HG03565 (cell line): ENCODE data around the gene GMEB2.
"Not testable (repeated sequence)": the region's sequence is repeated elsewhere in the genome, so short reads cannot be mapped to it uniquely, and the experiment has no call there.

Experiments
- ATAC-seq: cut with Tn5 transposase; IDR thresholded peaks from one replicate; pipeline ENCODE4 v1.9.1; 2021; ENCODE audit warnings: mild to moderate bottlenecking, moderate library complexity; ENCODE audit not compliant: unreplicated experiment

The GMEB2 gene

DNA sequence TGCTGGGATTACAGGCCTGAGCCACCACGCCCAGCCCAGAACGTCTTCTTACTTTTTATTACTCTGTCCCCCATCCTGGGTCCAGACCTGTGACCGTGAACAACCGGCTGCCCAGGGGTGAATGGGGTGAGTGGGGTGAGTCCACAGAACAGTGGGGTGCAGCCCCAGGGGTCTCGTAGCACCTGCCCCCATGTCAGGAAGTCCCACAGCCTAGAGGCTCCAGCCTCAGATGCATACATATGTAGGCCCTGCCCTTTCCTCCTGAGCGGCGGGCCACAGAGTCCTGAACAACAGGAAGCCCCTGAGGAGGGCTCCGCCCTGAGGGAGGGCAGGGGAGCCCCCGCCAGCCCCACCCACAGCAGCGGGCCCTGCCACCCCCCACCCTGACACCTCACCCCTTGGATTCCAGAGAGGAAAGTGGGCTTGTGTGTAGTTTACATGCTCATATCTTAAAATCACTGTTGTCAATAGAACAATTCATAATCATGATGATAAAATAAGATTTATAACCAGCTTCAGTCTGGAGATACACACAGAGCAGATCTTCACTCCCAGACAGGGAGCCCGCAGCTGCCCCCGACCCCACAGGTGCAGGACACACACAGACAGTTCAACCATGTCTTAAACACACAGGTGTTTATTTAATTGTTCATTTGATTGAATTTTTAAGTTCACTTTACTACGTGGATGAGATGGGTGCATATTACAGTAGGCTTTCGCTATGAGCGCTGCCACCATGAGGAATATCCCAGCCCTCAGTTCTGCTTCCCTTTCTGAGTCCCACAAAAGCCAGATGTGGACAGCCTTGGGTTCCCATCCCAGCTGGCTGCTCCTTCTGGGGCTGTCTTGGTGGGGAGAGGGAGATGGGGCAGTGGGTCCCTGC is 12.4 kb upstream of the GMEB2 start:
- ATAC-seq: no peak

DNA sequence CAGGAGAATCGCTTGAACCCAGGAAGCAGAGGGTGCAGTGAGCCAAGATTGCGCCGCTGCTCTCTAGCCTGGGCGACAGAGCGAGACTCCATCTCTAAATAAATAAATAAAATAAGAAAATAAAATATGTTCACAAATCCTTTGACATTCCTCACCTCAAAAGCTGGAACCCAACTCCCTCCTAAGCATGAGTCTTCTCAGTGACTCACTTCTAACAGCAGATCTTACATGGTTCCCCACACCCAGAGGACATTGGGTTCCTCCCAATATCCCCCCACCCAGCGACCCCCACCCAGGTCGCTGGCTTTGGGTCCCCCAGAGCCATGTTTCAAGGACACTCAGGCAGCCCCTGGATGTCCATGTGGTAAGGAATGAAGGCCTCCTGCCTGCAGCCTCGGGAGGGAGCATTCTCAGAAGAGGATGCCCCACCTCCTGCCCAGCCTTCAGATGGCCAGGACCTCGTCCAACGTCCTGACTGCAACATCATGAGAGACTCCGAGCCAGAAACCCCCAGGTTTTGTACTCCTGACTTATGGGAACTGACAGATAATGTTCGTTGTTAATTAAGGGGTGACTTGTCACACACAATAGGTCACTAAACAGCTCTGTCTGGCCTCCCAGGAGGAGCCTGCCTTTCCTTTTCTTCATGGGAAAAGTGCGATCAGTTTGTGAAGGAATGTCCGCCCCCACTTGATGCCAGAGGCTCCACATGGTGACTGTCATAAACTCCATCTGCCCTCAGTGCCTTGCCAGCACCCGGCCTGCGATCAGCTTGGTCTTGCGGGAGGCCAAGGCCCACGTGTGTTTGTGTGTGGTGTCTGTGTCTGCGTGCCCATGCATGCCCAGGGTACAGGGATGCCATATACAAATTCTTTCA is 10.1 kb upstream of the GMEB2 start:
- no peak for ATAC-seq

DNA sequence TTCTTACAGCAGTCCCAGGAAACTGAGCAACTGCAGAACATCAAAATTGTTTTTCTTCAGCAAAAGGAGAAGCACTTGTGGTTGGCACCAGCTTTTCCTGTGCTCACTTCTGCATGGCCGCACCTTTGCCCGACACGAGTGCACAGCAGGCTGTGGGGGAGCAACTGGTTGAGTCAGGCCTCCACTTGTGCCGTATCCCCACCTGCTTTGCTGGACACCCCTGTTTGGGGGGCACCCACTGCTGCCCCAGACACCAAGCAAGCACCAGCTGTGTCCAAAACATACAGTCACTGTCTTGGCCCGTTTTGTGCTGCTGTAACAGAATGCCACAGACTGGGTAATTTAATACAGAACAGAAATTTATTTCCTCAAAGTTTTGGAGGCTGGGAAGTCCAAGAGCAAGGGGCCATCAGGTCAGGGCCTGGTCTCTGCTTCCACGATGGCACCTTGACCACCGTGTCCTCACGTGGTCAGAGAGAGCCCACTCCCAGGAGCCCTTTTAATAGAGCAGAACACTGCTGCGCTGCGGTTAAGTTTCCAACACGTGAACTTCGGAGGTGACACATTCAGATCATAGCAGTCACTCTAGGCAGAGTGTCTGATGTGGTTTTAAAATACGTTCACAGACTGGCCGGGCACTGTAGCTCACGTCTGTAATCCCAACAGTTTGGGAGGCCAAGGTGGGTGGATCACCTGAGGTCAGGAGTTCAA is 8.7 kb upstream of the GMEB2 start:
- no peak for ATAC-seq

DNA sequence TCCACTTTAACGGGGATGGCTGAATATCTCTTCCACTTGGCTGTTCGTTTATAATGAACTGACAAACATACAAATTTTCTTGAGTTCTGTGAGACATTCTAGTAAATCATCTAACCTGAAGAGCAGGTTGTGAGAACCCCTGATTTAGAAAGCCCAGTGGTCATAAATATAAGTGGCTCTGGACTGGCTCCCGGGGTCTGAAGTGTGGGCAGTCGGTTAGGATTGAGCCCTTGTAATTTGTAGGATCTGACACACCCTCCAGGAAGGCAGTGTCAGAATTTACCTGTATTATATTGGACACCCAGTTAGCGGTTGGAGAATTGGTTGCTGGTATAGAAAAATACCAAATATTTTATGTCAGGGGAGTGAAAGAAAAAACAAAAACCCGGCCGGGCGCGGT is 6.8 kb upstream of the GMEB2 start:
- no peak for ATAC-seq

DNA sequence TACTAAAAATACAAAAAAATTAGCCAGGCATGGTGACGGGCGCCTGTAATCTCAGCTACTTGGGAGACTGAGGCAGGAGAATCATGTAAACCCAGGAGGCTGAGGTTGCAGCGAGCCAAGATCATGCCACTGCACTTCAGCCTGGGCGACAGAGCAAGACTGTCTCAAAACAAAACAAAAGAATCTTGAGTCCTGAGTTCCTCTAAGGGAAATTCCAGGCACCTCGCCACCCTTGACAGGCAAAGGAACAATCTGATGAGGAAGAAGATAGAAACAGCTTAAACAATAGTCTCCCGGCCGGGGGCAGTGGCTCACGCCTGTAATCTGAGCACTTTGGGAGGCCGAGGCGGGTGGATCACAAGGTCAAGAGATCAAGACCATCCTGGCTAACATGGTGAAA is 4.5 kb upstream of the GMEB2 start:
- not testable (repeated sequence) for ATAC-seq

DNA sequence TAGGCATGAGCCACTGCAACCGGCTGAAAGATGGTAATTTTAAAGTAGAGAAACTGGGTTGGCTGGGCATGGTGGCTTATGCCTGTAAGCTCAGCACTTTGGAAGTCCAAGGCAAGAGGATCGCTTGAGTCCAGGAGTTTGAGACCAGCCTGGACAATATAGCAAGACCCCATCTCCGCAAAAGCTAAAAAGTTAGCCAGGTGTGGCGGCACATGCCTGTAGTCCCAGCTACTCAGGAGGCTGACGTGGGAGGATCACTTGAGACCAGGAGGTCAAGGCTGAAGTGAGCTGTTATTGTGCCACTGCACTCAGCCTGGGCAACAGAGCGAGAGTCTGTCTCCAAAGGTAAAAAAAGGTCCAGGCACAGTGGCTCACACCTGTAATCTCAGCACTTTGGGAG is 4.1 kb upstream of the GMEB2 start:
- not testable (repeated sequence) for ATAC-seq

DNA sequence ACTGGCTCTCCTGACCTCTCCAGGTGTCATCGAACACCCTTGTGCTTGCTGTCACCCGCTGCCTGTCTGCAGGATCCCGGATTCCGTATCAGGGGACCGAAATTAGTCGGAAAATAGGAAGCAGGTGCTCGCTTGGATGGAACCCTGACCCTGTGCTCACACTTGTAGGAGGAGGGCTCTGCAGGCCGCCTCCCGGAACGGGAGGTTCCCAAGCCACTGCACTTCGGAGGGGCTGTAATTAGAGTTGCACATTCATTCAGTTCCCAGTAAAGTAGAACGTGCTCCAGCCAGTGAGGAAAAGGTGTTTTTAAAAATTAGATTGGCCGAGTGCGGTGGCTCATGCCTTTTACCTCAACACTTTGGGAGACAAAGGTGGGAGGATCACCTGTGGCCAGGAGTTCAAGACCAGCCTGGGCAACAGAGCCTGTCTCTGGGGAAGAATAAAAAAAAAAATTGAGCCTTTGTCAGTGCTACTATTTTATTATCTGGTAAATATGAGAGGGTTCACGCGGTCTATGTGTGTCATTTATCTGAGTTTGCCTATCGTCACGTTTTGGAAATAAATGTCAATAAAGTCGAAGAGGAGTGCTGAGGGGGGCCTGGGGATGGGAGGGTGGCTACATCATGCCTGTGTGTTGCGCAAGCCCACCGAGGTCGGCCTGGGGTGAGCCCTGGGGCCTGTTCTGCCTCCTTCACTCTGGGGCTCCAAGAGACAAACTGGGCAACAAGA is 1.5 kb upstream of the GMEB2 start:
- ATAC-seq: no peak

DNA sequence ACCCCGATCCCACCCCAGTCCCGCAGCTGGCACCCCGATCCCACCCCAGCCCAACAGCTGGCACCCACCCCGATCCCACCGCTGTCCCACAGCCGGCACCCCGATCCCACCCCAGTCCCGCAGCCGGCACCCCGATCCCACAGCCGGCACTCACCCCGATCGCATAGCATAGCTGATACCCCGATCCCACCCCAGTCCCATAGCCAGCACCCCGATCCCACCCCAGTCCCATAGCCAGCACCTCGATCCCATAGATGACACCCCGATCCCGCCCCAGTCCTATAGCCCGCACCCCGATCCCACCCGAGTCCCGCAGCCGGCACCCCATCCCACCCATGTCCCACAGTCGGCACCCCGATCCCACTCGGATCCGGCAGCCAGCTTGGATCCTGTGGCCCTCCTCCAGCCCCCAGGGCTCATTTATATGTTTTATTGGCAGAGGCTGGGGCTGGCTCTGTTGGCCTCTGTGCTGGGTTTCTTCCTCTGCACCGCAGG is 897 bp upstream of the GMEB2 start:
- ATAC-seq: no peak

DNA sequence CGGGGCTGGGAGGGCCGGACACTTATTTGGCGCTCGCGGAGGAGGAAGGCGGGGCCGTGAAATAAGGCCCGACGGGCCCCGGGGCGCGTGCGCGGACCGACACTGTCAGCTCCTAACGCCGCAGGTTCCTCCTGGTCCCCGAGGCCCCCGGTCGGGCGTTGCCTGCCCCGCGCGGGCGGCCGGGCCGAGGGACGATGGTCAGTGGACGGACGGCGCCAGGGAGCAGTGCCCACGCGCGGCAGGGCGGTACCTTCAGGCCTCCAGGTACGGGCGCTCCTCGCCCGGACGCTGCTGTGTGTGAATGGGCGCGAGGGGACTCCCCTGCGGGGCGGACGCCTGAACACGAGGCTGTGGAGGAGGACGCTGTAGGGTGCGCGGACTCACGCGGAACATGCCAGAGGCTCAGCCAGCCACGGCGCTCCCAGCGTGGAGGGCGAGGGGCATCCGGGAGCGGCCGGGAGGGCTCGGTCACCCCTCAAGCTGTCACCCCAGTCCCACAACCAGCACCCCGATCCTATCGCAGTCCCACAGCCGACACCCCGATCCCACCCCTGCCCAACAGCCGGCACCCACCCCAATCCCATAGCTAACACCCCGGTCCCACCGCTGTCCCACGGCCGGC is 339 bp upstream of the GMEB2 start:
- peak; percentile 63 for ATAC-seq

DNA sequence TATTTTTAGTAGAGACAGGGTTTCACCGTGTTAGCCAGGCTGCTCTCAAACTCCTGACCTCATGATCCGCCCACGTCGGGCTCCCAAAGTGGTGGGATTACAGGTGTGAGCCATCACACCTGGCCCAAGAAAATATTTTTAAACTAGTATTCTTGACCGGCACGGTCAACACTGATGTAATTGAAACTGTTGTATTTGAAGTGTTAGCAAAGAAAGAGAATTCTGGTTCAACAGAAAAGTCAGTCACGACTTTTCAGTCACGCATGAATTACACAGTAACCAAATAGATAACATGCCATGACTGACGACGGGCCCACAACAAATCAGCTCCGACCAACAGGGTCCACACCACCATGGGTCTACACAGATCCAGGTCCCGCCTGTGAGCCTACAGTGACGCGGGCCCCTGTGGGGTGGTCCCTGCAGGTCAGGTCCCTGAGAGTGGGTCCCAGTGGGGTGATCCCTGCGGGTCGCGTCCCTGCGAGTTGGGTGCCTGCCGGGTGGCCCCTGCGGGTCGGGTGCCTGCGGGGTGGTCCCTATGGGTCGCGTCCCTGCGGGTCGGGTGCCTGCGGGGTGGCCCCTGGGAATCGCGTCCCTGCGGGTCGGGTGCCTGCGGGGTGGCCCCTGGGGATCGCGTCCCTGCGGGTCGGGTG is 1.0 kb downstream of the GMEB2 start:
- ATAC-seq: no peak

DNA sequence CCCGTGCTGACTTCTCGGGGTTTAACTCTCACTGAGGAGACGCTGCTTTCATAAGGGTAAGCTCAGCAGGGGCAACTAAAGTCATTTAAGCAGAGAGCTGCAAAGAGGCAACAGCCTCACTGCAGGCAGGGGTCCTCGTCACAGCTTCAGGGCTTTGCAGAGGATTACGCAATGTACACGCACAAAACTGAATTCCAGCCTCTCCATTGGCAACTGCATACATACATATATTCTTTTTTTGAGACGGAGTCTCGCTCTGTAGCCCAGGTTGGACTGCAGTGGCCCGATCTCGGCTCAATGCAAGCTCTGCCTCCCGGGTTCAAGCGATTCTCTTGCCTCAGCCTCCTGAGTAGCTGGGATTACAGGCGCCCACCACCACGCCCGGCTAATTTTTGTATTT is 2.4 kb downstream of the GMEB2 start:
- ATAC-seq: no peak

DNA sequence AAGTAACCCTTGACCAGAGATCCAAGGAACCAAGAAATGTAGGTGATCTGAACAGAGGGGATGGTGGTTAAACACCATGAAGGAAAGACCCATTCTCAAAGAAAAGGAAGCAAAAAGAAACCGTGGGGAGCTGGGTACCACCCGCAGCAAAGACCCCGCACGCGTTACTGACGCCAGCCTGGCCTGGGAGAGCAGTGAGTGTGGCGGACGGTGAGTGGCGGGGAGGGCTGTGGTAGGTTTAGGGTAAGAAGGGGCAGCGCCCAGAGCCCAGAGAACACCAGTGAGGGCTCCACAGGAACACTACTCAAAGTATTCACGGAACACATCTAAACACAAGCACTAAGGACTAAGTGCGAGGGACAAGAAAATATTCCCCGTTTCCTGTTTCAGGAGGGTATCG is 4.2 kb downstream of the GMEB2 start:
- ATAC-seq: no peak

DNA sequence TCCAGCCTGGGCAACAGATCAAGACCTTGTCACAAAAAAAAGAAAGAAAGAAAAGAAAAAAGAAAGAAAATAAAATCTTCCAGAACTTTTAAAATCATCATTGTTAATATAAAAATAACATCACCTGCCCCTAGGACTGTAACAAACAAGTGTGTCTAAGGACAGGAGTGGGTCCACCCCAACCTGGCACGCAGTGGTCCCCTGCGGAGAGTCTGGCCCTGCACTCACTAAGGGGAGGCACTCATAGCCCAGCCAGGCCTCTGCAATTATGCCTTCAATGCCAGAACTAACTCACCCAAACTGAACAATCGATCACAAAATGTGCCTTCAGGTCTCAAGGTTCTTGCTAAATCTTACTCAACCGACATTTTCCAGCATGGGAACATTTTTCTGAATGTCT is 4.8 kb downstream of the GMEB2 start:
- no peak for ATAC-seq

DNA sequence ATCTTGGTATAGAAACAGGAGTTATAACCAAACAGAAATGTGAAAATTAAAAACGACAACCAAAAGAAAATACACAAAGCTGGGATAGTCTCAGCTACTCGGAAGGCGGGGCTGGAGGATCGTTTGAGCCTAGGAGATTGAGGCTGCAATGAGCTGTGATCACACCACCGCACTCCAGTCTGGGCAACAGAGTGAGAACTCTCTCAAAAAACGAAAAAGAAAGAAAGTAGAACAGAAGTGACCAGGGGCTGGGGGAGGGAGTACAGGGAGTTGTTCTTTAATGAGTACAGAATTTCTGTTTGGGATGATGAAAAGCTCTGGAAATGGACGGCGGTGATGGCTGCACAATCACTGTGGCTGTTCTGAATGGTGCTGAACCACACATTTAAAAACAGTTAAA is 5.9 kb downstream of the GMEB2 start:
- no peak for ATAC-seq

DNA sequence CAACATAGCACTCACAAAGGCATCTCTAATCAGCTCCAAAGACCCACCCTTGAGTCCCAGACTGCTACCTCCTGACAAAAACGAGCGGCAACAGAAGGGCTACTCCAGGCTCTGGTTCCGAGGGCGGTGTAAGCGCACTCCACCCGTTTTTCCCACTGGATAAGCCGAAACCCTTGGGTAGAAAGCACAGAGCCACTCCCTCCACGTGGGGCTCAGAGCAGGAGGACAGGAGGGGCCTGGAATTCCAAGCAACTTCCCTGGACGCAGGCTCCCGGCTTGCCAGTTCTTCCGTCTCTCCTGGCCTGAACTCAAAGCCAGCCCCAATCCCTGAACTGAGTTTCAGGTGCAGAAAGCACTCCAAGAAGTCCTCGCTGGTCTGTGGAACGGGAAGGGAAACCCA is 7.4 kb downstream of the GMEB2 start:
- ATAC-seq: no peak

DNA sequence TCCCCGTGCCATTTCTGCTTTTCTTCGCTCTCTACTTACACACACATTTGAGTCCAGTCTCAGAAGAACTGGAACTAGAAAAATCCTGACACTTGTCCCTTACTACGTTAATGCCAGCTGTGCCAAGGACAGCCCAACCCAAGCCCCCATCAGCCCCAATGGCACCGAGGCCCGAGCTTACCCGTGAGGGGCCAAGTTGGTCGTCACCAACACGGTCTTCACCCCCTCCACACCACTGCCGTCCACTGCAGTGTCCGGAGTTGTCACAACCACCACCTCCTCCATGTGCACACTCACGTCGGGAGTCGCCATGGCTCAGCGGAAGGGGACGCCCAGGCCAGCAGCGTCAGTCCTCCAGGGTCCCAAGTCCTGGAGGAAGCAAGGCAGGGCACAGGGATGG is 7.8 kb downstream of the GMEB2 start:
- no peak for ATAC-seq

DNA sequence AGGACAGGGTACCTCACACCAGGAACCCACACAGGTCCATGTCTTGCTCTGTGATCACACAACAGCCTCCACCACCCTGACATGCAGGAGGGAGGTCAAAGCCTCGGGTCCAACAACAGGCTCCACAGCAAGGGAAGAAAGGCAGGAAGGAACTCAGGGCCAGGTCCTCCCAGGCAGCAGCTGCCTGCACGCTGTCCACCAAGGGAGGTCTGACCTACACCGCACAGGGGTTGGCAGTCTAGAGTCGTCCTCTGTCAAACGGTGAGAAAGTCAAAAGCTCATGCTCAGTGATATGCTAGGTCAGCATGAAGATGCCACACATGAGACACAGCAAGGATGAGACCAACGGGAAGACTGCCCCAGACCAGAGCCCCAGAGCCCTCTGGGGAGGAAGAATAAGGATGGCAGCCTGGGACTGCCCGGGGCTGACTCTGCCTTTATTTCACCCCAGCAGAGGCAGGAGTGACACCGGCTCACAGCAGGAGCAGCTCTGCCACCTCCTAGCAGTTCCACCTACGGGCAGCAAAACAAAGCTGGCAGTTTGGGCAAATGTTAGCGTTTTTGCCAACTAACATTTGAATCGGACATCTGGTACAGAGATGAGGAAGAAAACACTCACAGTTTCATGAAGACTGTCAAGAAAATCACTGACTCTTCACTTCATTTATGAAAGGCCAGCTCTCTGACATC is 8.5 kb downstream of the GMEB2 start:
- ATAC-seq: no peak

DNA sequence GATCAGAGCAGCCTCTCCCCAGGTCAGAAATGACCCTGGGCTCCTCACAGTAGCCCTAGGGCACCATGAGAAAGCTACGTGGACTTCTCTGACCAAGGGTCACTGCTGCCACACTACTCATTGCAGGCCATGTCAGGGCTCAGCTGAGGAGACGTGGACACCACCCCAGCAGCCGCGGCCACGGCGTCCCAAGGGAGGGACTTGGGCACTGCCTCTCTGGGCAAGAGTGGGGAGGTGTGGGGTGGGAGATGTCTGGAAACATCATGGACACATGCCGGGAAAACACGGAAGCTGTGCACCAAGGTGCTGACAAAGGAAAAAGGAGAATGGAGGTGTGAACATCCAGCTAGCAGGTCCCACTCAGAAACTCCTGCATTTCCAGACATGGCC is 9.0 kb downstream of the GMEB2 start:
- no peak for ATAC-seq
